Sigmoid colon (tissue), 7 donors: ENCODE data around the gene CYTH4. TPM values are rescaled to one million over a fixed set of nuclear protein-coding genes. Genes with fewer than 3 reads are reported as not detected.

Source experiments
- DNase-seq: peaks from one replicate; pipeline ENCODE4 v3.0.0-alpha.2; 2019
- H3K27ac ChIP-seq, 4 donors: fragments of 200-600 bp; sonication (generic); one replicate each; pipeline ENCODE4 v1.5.1; 2016 to 2019; ENCODE audit warnings: mild to moderate bottlenecking in 1 of 4
- H3K27me3 ChIP-seq, 3 donors: fragments of 200-600 bp; sonication (generic); one replicate each; pipeline ENCODE4 v1.5.1; 2019; ENCODE audit warnings: mild to moderate bottlenecking in 1 of 3
- H3K36me3 ChIP-seq, 4 donors: fragments of 200-600 bp; sonication (generic); one replicate each; pipeline ENCODE4 v1.5.1; 2016 to 2019
- H3K4me1 ChIP-seq, 4 donors: fragments of 200-600 bp; sonication (generic); one replicate each; pipeline ENCODE4 v1.5.1; 2017 to 2019
- H3K4me3 ChIP-seq, 4 donors: fragments of 200-600 bp; sonication (generic); one replicate each; pipeline ENCODE4 v1.5.1; 2017 to 2019; ENCODE audit warnings: mild to moderate bottlenecking in 2 of 4, moderate library complexity in 1 of 4
- H3K9me3 ChIP-seq, 4 donors: fragments of 200-600 bp in 3 of 4; sonication (generic) in 3 of 4; one replicate each; pipeline versions ENCODE4 v1.5.1 to v1.6.1; 2013 to 2019
- EP300 ChIP-seq, 4 donors: sonication (generic); formaldehyde crosslinking; IDR thresholded peaks; one replicate each; pipeline ENCODE4 v1.6.1; 2017; ENCODE audit warnings: antibody characterized with exemption in 4 of 4
- POLR2A ChIP-seq, 2 donors: fragments of 450-650 bp; IDR thresholded peaks; one replicate each; pipeline ENCODE4 v1.6.1; 2016; ENCODE audit warnings: antibody characterized with exemption in 2 of 2, mild to moderate bottlenecking in 2 of 2, moderate library complexity in 2 of 2
- POLR2AphosphoS5 ChIP-seq, 4 donors: sonication (generic); formaldehyde crosslinking; IDR thresholded peaks; one replicate each; pipeline ENCODE4 v1.6.1; 2017; ENCODE audit warnings: antibody characterized with exemption in 4 of 4
- WGBS, 2 donors: extraction: QIAGEN DNeasy Blood & Tissue Kit; methylation state at CpG; one replicate each; pipeline ENCODE4 v1.1.7; 2013; 5-methylcytosine and 5-hydroxymethylcytosine counted together
- intact Hi-C: fragments of 100-400 bp; cut with DNase I; formaldehyde crosslinking; loops from one replicate; pipeline ENCODE4 v1.15.1; 2023
- polyA plus RNA-seq, 3 donors: library from polyadenylated mRNA; stranded (reverse); fragments of 200-250 nt; gene quantifications; one replicate each; pipeline ENCODE4 v1.2.3, GENCODE V29; 2013
- total RNA-seq, 4 donors: library from RNA; depleted of rRNA; stranded (reverse); fragments of >200 nt; gene quantifications; one replicate each; pipeline ENCODE4 v1.1.0, GENCODE V29; 2016
- TF ChIP-seq, protein P1 (sequence below), 4 experiments: fragments of 450-650 bp in 3 of 4; fragments of 200-600 bp in 1 of 4; IDR thresholded peaks; one replicate each; pipeline ENCODE4 v1.5.1; 2016 to 2019; ENCODE audit warnings: antibody characterized with exemption in 4 of 4, mild to moderate bottlenecking in 3 of 4, moderate library complexity in 2 of 4
- donor health status: healthy with polysubstance abuse.
- donor health status: Bipolar disorder and iron deficiency.
- donor health status: healthy.

CYTH4 gene
- total and polyA plus RNA-seq, 7 donors: 4.2 to 22.0 (median 7.2) TPM

DNA sequence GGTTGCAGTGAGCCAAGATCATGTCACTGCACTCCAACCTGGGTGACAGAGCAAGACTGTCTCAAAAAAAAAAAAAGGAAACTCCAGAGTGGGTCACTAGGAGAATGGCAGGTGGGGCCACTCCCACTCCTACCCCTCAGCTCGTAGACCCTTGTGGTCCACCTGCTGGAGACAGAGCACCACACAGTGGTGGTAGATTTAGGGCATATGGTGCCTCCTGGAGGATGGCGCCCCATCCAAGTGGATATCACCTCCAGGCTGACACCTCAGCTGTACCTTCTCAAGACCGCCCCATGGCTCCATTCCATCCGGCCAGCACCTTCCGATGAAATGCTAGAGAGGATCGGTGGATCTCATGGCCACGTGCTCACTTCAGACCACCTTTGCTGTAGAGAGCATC, 6.2 kb downstream of the CYTH4 start:
- WGBS, 2 donors: 87 to 88% methylated on average over 7 of the region's 7 CpGs
- DNase-seq: no peak
- Histone ChIP-seq H3K36me3 (no peaks in the 10 kb centered on the region), H3K9me3 (peaks cover 0 to 2% (median 0%) of the 10 kb centered on the region in 4 donors), H3K27ac (no peak overlapping the region), H3K27me3 (peaks cover 0 to 31% (median 21%) of the 10 kb centered on the region in 3 donors), H3K4me3 (no peak overlapping the region), H3K4me1 (peaks cover 0 to 6% (median 0%) of the 10 kb centered on the region in 4 donors)
- TF ChIP-seq POLR2A (IDR thresholded peaks at IDR 0.05) (no peak), EP300 (IDR thresholded peaks at IDR 0.05) (no peak), POLR2AphosphoS5 (IDR thresholded peaks at IDR 0.05) (no peak)
- TF ChIP-seq, protein P1, sequence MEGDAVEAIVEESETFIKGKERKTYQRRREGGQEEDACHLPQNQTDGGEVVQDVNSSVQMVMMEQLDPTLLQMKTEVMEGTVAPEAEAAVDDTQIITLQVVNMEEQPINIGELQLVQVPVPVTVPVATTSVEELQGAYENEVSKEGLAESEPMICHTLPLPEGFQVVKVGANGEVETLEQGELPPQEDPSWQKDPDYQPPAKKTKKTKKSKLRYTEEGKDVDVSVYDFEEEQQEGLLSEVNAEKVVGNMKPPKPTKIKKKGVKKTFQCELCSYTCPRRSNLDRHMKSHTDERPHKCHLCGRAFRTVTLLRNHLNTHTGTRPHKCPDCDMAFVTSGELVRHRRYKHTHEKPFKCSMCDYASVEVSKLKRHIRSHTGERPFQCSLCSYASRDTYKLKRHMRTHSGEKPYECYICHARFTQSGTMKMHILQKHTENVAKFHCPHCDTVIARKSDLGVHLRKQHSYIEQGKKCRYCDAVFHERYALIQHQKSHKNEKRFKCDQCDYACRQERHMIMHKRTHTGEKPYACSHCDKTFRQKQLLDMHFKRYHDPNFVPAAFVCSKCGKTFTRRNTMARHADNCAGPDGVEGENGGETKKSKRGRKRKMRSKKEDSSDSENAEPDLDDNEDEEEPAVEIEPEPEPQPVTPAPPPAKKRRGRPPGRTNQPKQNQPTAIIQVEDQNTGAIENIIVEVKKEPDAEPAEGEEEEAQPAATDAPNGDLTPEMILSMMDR (IDR thresholded peaks at IDR 0.05): no peak
- intact Hi-C loops: no loop called here

- 87 to 90% methylated on average over 7 of the region's 7 CpGs for WGBS, 2 donors
- H3K4me1 ChIP-seq: peaks cover 0 to 6% (median 0%) of the 10 kb centered on the region in 4 donors
- no peak overlapping the region for H3K27ac ChIP-seq
- intact Hi-C loops: no loop called here
- DNase-seq: no peak
- H3K36me3 ChIP-seq: no peaks in the 10 kb centered on the region
- H3K9me3 ChIP-seq: peaks cover 0 to 2% (median 0%) of the 10 kb centered on the region in 4 donors
- H3K4me3 ChIP-seq: no peak overlapping the region
- TF ChIP-seq EP300 (IDR thresholded peaks at IDR 0.05): no peak
- TF ChIP-seq, protein P1 (IDR thresholded peaks at IDR 0.05): no peak
- no peak for TF ChIP-seq POLR2A (IDR thresholded peaks at IDR 0.05)
- no peak for TF ChIP-seq POLR2AphosphoS5 (IDR thresholded peaks at IDR 0.05)
- peaks cover 0 to 28% (median 15%) of the 10 kb centered on the region in 3 donors for H3K27me3 ChIP-seq
These were observed 6.9 kb downstream of the CYTH4 start for GRCh38 chr22:37289156-37289735.

GRCh38 chr22:37290737-37291136, 8.4 kb downstream of the CYTH4 start:
- H3K9me3 ChIP-seq: peaks cover 0 to 2% (median 0%) of the 10 kb centered on the region in 4 donors
- H3K27ac ChIP-seq: no peak overlapping the region
- no peak for DNase-seq
- H3K36me3 ChIP-seq: no peaks in the 10 kb centered on the region
- peaks cover 0 to 23% (median 13%) of the 10 kb centered on the region in 3 donors for H3K27me3 ChIP-seq
- TF ChIP-seq POLR2AphosphoS5 (IDR thresholded peaks at IDR 0.05) (no peak), POLR2A (IDR thresholded peaks at IDR 0.05) (no peak), EP300 (IDR thresholded peaks at IDR 0.05) (no peak)
- TF ChIP-seq, protein P1 (IDR thresholded peaks at IDR 0.05): no peak
- intact Hi-C loops: no loop called here
- no peaks in the 10 kb centered on the region for H3K4me1 ChIP-seq
- H3K4me3 ChIP-seq: no peak overlapping the region
- 17 to 54% methylated on average over 7 of the region's 7 CpGs for WGBS, 2 donors

GRCh38 chr22:37291559-37292298, 9.4 kb downstream of the CYTH4 start:
- Histone ChIP-seq H3K27me3 (peaks cover 0 to 15% (median 13%) of the 10 kb centered on the region in 3 donors), H3K36me3 (no peaks in the 10 kb centered on the region), H3K27ac (no peak overlapping the region), H3K9me3 (peaks cover 0 to 2% (median 0%) of the 10 kb centered on the region in 4 donors), H3K4me1 (no peaks in the 10 kb centered on the region), H3K4me3 (no peak overlapping the region)
- intact Hi-C loops: no loop called here
- TF ChIP-seq POLR2AphosphoS5 (IDR thresholded peaks at IDR 0.05) (no peak), EP300 (IDR thresholded peaks at IDR 0.05) (no peak), POLR2A (IDR thresholded peaks at IDR 0.05) (no peak)
- TF ChIP-seq, protein P1 (IDR thresholded peaks at IDR 0.05): no peak
- 94 to 97% methylated on average over 5 of the region's 5 CpGs for WGBS, 2 donors
- DNase-seq: no peak
